Uterus (tissue), 4 donors: Measurements from ENCODE around the gene CBR1. TPM values are rescaled to one million over a fixed set of nuclear protein-coding genes. Genes with fewer than 3 reads are reported as not detected.

Experiments used
- DNase-seq, 2 donors: peaks; one replicate each; pipeline ENCODE4 v3.0.0-alpha.2; 2019 to 2020
- H3K27ac ChIP-seq, 2 donors: fragments of 200-600 bp; sonication (generic); 1 replicate in 1 of 2; 2 replicates in 1 of 2; pipeline ENCODE4 v1.5.1; 2016 to 2018
- H3K27me3 ChIP-seq, 2 donors: fragments of 200-600 bp; sonication (generic); one replicate each; pipeline ENCODE4 v1.5.1; 2018 to 2019; ENCODE audit warnings: control low read depth in 1 of 2
- H3K36me3 ChIP-seq, 2 donors: fragments of 200-600 bp; sonication (generic); one replicate each; pipeline ENCODE4 v1.5.1; 2019; ENCODE audit warnings: control low read depth in 1 of 2
- H3K4me1 ChIP-seq, 2 donors: fragments of 200-600 bp; sonication (generic); one replicate each; pipeline ENCODE4 v1.5.1; 2018 to 2019; ENCODE audit warnings: control low read depth in 1 of 2
- H3K4me3 ChIP-seq, 2 donors: fragments of 200-600 bp; sonication (generic); 1 replicate in 1 of 2; 2 replicates in 1 of 2; pipeline ENCODE4 v1.5.1; 2018 to 2019; ENCODE audit warnings: mild to moderate bottlenecking in 1 of 2
- H3K9me3 ChIP-seq, 2 donors: fragments of 200-600 bp; sonication (generic); one replicate each; pipeline ENCODE4 v1.5.1; 2019; ENCODE audit warnings: control low read depth in 1 of 2
- CTCF ChIP-seq, 4 experiments: fragments of 200-600 bp in 2 of 4; fragments of 450-650 bp in 2 of 4; sonication (generic) in 2 of 4; IDR thresholded peaks; one replicate each; pipeline ENCODE4 v1.5.1; 2016 to 2019; ENCODE audit warnings: antibody characterized with exemption in 4 of 4, mild to moderate bottlenecking in 2 of 4, moderate library complexity in 1 of 4
- POLR2A ChIP-seq, 2 donors: fragments of 450-650 bp; IDR thresholded peaks; one replicate each; pipeline ENCODE4 v1.6.1; 2016; ENCODE audit warnings: antibody characterized with exemption in 2 of 2, mild to moderate bottlenecking in 1 of 2, moderate library complexity in 1 of 2
- intact Hi-C: fragments of 100-400 bp; cut with DNase I; formaldehyde crosslinking; loops from one replicate; pipeline ENCODE4 v1.15.1; 2023; ENCODE audit warnings: low total_unique reads
- total RNA-seq, 4 donors: library from RNA; depleted of rRNA in 3 of 4; stranded (reverse); fragments of >200 nt in 3 of 4; gene quantifications; one replicate each; pipeline versions ENCODE4 v1.1.0 to v1.2.4, GENCODE V29; 2014 to 2023
- donor health status: DM: yes; HTN: yes; CAD: no.

The CBR1 gene
- total RNA-seq, 4 donors from 2014 or later, result 35.7 to 152 (median 57.9) TPM

DNA sequence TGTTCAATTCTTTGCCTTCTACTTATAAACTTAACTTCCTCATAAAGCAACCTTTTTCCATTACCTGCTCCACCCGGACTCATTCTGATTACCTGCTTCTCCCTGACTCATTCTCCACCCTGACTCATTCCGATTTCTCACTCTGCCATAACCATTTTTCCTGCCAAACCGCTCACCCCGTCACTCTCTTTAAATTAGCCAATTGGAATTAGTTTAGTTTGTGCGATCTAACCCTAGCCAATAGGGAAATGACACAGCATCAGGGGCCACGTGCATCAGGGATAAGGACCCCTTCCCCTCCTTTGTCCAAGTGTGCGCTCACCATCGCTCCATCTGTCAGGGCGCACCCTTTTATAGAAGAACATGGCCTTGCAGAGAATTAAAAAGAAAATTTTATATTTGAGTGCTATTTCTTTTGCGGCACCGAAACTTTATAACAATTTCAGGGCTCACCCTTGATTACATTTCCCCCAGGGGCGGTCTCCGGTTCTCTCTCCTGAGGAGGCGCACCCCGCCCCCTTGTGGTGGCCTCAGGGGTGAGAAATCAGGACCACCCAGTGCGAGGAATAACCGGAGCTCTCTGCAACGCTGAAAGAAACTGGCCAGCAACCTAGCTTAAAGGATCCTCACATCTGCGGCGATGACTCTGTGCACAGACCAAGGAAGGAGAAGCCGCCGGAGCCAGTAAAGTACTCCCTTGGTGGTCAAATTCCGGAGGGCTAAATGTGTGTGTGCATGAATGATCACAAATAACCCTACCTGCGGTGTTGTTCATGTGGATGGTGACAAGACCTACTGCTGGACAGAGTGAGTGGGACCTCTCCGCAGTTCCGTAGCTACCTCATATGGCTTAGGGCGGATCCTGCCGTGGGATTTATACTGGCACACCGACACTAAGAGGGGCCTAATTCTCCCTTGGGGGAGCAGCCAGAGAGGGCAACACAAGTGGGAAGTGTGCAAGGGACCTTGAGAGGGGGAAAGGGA is 34.8 kb downstream of the CBR1 start:
- TF ChIP-seq CTCF (IDR thresholded peaks at IDR 0.05) (peak; percentile 15 to 37 (median 23)), POLR2A (IDR thresholded peaks at IDR 0.05) (no peak)
- no peaks in the 10 kb centered on the region for H3K36me3 ChIP-seq
- no peak overlapping the region for H3K4me3 ChIP-seq
- H3K27me3 ChIP-seq, result no peaks in the 10 kb centered on the region
- no peaks in the 10 kb centered on the region for H3K4me1 ChIP-seq
- DNase-seq, result peak; percentile 32 to 55
- intact Hi-C loops, result no loop called here
- H3K27ac ChIP-seq, result no peak overlapping the region
- no peaks in the 10 kb centered on the region for H3K9me3 ChIP-seq

DNA sequence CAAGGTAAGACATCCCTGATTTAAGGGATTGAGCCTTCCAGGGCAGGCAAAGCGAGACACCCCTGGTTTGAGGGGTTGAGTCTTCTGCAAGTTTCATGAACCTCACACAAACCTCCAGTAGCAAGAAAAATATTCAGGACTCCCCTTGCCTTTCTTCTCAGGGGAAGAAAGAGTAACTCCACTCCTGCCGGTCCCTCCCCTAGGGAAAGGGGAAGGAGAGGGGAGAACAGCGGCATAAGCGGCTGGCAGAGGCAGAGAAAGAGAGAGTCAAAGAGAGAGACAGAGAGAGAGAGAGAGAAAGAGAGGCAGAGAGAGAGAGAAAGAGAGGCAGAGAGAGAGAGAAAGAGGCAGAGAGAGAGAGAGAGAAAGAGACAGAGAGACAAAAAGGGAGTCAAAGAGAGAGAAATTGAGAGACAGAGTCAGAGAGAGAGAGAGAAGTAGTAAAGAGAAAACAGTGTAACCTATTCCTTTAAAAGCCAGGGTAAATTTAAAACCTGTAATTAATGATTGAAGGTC is 35.6 kb downstream of the CBR1 start:
- DNase-seq, result no peak
- no peak for TF ChIP-seq CTCF (IDR thresholded peaks at IDR 0.05)
- TF ChIP-seq POLR2A (IDR thresholded peaks at IDR 0.05), result no peak
- no peak overlapping the region for H3K27ac ChIP-seq
- no peaks in the 10 kb centered on the region for H3K27me3 ChIP-seq
- no peaks in the 10 kb centered on the region for H3K36me3 ChIP-seq
- no peaks in the 10 kb centered on the region for H3K4me1 ChIP-seq
- no peak overlapping the region for H3K4me3 ChIP-seq
- intact Hi-C loops, result no loop called here
- H3K9me3 ChIP-seq, result no peaks in the 10 kb centered on the region

GRCh38 chr21:36109868-36110267 is 40.0 kb downstream of the CBR1 start:
- H3K27ac ChIP-seq, result no peak overlapping the region
- no peak overlapping the region for H3K4me3 ChIP-seq
- TF ChIP-seq POLR2A (IDR thresholded peaks at IDR 0.05) (no peak), CTCF (IDR thresholded peaks at IDR 0.05) (no peak)
- no peak for DNase-seq
- no peaks in the 10 kb centered on the region for H3K9me3 ChIP-seq
- no peaks in the 10 kb centered on the region for H3K4me1 ChIP-seq
- no peaks in the 10 kb centered on the region for H3K27me3 ChIP-seq
- intact Hi-C loops, result no loop called here
- H3K36me3 ChIP-seq, result no peaks in the 10 kb centered on the region

DNA sequence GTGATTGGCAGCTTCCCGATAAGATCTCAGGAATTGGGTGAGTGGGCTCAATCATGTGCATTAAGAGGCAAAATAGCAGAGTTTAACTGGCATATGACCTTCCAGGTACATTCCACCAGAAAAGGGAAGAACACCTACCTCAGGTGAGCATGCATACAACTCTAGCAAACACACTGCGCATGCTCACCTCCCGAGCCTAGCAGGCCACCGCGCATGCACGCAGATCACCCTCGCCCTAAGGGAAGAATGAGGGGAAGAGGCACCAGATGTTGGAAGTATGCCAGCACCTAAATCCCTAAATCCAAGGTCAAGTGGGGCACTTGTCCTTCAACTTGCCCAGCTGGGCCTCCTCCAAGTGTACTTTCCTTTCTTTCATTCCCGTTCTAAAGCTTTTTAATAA is 41.4 kb downstream of the CBR1 start:
- H3K27me3 ChIP-seq, result no peaks in the 10 kb centered on the region
- no peaks in the 10 kb centered on the region for H3K4me1 ChIP-seq
- no peaks in the 10 kb centered on the region for H3K9me3 ChIP-seq
- intact Hi-C loops, result no loop called here
- H3K4me3 ChIP-seq, result no peak overlapping the region
- H3K27ac ChIP-seq, result no peak overlapping the region
- no peak for TF ChIP-seq CTCF (IDR thresholded peaks at IDR 0.05)
- TF ChIP-seq POLR2A (IDR thresholded peaks at IDR 0.05), result no peak
- no peaks in the 10 kb centered on the region for H3K36me3 ChIP-seq
- no peak for DNase-seq
